ENCODE measurements around the gene ISLR. TPM values are rescaled to one million over a fixed set of nuclear protein-coding genes. Genes with fewer than 3 reads are reported as not detected.
A peak's percentile ranks its signal among the peaks of the same experiment; 100 is the strongest.

The ISLR gene
- total and polyA plus RNA-seq, 10 donors: 13.4 to 69.4 (median 24.0) TPM

- peaks cover 0 to 53% (median 22%) of the 10 kb centered on the region in 6 donors for H3K4me1 ChIP-seq
Measured at GRCh38 chr15:74170875-74171578, 2.5 kb upstream of the ISLR start.

GRCh38 chr15:74171965-74172541, 1.5 kb upstream of the ISLR start:
- Histone ChIP-seq H3K36me3 (no peaks in the 10 kb centered on the region), H3K4me3 (no peak overlapping the region), H3K9me3 (no peaks in the 10 kb centered on the region), H3K27me3 (replicated peaks in 1 of 7) (no peaks in the 10 kb centered on the region), H3K27ac (peak overlapping the region in 6 of 8 donors; percentile 63 to 75 (median 70)), H3K4me1 (peaks cover 0 to 60% (median 22%) of the 10 kb centered on the region in 6 donors)
- intact Hi-C loops (cut with DNase I; ENCODE audit: low total_unique reads): no loop called here
- 73 to 89% (median 83%) methylated on average over 1 of the region's 1 CpG for WGBS, 5 donors
- TF ChIP-seq CTCF (IDR thresholded peaks at IDR 0.05 in 8 of 11, conservative IDR thresholded peaks at IDR 0.05 in 3 of 11) (no peak), POLR2AphosphoS5 (IDR thresholded peaks at IDR 0.05) (no peak), POLR2A (IDR thresholded peaks at IDR 0.05) (no peak)
- no peak for DNase-seq

More at GRCh38 chr15:74170875-74171578, 2.5 kb upstream of the ISLR start:
- DNase-seq: no peak
- intact Hi-C loops (cut with DNase I; ENCODE audit: low total_unique reads): no loop called here
- no peaks in the 10 kb centered on the region for H3K9me3 ChIP-seq
- no peaks in the 10 kb centered on the region for H3K27me3 ChIP-seq (replicated peaks in 1 of 7)
- peak overlapping the region in 5 of 8 donors; percentile 24 to 53 (median 36) for H3K27ac ChIP-seq
- 78 to 94% (median 87%) methylated on average over 7 of the region's 7 CpGs for WGBS, 5 donors
- H3K4me3 ChIP-seq: no peak overlapping the region
- H3K36me3 ChIP-seq: no peaks in the 10 kb centered on the region
- TF ChIP-seq POLR2A (IDR thresholded peaks at IDR 0.05) (no peak), CTCF (IDR thresholded peaks at IDR 0.05 in 8 of 11, conservative IDR thresholded peaks at IDR 0.05 in 3 of 11) (no peak), POLR2AphosphoS5 (IDR thresholded peaks at IDR 0.05) (no peak)

GRCh38 chr15:74172701-74173379, 670 bp upstream of the ISLR start:
- H3K27me3 ChIP-seq (replicated peaks in 1 of 7): no peaks in the 10 kb centered on the region
- peak; percentile 66 for DNase-seq
- H3K4me3 ChIP-seq: no peak overlapping the region
- no peak for TF ChIP-seq POLR2A (IDR thresholded peaks at IDR 0.05)
- TF ChIP-seq POLR2AphosphoS5 (IDR thresholded peaks at IDR 0.05): peak in 2 of 3 donors; percentile 38 to 41
- no peaks in the 10 kb centered on the region for H3K36me3 ChIP-seq
- peaks cover 0 to 67% (median 22%) of the 10 kb centered on the region in 6 donors for H3K4me1 ChIP-seq
- intact Hi-C loops (cut with DNase I; ENCODE audit: low total_unique reads): no loop called here
- H3K27ac ChIP-seq: peak overlapping the region in 7 of 8 donors; percentile 63 to 75 (median 68)
- H3K9me3 ChIP-seq: no peaks in the 10 kb centered on the region
- 60 to 80% (median 69%) methylated on average over 13 of the region's 13 CpGs for WGBS, 5 donors

- no peak for TF ChIP-seq POLR2A (IDR thresholded peaks at IDR 0.05)
- no peak for TF ChIP-seq CTCF (IDR thresholded peaks at IDR 0.05 in 8 of 11, conservative IDR thresholded peaks at IDR 0.05 in 3 of 11)
- no peak for TF ChIP-seq POLR2AphosphoS5 (IDR thresholded peaks at IDR 0.05)
- Histone ChIP-seq H3K36me3 (no peaks in the 10 kb centered on the region), H3K27ac (peak overlapping the region in 7 of 8 donors; percentile 9 to 75 (median 65)), H3K4me3 (peak overlapping the region in 6 of 8 donors; percentile 3 to 54 (median 22)), H3K9me3 (no peaks in the 10 kb centered on the region), H3K27me3 (replicated peaks in 1 of 7) (no peaks in the 10 kb centered on the region), H3K4me1 (peaks cover 0 to 69% (median 30%) of the 10 kb centered on the region in 6 donors)
- 74 to 84% (median 82%) methylated on average over 18 to 20 of the region's 20 CpGs for WGBS, 5 donors
- intact Hi-C loops (cut with DNase I; ENCODE audit: low total_unique reads): no loop called here
- DNase-seq: peak; percentile 69
Measured at GRCh38 chr15:74174219-74174957, 878 bp downstream of the ISLR start.
